GM23338 (cell line): Measurements from ENCODE around the gene MOCS3. TPM values are rescaled to one million over a fixed set of nuclear protein-coding genes. Genes with fewer than 3 reads are reported as not detected.

ENCODE experiments used
- ATAC-seq: fragments of 200-7000 bp; cut with Tn5 transposase; 3 replicates; pipeline ENCODE4 v1.9.1; 2020
- DNase-seq: peaks from one replicate; pipeline ENCODE4 v3.0.0-alpha.2; 2015; ENCODE audit warnings: low spot score
- H2AFZ ChIP-seq: fragments of 200-600 bp; sonication (generic); 2 replicates; pipeline ENCODE4 v1.8.0; 2016; ENCODE audit warnings: antibody characterized with exemption, mild to moderate bottlenecking, moderate library complexity
- H3F3A ChIP-seq: fragments of 200-600 bp; sonication (generic); replicated peaks from 2 replicates; pipeline ENCODE4 v1.8.0; 2017; ENCODE audit warnings: antibody characterized with exemption, mixed run types, low read depth
- H3K27ac ChIP-seq: fragments of 200-600 bp; sonication (generic); 2 replicates; pipeline ENCODE4 v1.6.1; 2016; ENCODE audit warnings: low read depth
- H3K27me3 ChIP-seq: fragments of 200-600 bp; sonication (generic); 2 replicates; pipeline ENCODE4 v1.8.0; 2016; ENCODE audit warnings: mild to moderate bottlenecking, mixed run types, moderate library complexity; ENCODE audit not compliant: insufficient read depth
- H3K36me3 ChIP-seq: fragments of 200-600 bp; sonication (generic); 2 replicates; pipeline ENCODE4 v1.8.0; 2016; ENCODE audit warnings: mild to moderate bottlenecking; ENCODE audit not compliant: insufficient read depth
- H3K4me1 ChIP-seq: fragments of 200-600 bp; sonication (generic); 2 replicates; pipeline ENCODE4 v1.8.0; 2016; ENCODE audit warnings: mild to moderate bottlenecking, moderate library complexity; ENCODE audit not compliant: insufficient read depth
- H3K4me2 ChIP-seq: fragments of 200-600 bp; sonication (generic); 2 replicates; pipeline ENCODE4 v1.7.1; 2017; ENCODE audit warnings: mixed run types
- H3K4me3 ChIP-seq: fragments of 200-600 bp; sonication (generic); 2 replicates; pipeline ENCODE4 v1.6.1; 2016; ENCODE audit warnings: mixed run types
- H3K79me2 ChIP-seq: fragments of 200-600 bp; sonication (generic); replicated peaks from 2 replicates; pipeline ENCODE4 v1.8.0; 2017; ENCODE audit warnings: mild to moderate bottlenecking; ENCODE audit not compliant: insufficient read depth
- H3K9me2 ChIP-seq: fragments of 200-600 bp; sonication (generic); 2 replicates; pipeline ENCODE4 v1.8.0; 2017; ENCODE audit not compliant: insufficient read depth
- H4K20me1 ChIP-seq: fragments of 200-600 bp; sonication (generic); replicated peaks from 2 replicates; pipeline ENCODE4 v1.8.0; 2017; ENCODE audit warnings: mild to moderate bottlenecking; ENCODE audit not compliant: insufficient read depth
- H3K27ac Mint-ChIP-seq: 2 replicates; pipeline ENCODE4 v1.8.0; 2020; ENCODE audit warnings: inconsistent platforms, mild to moderate bottlenecking, moderate library complexity, mixed read lengths
- H3K27me3 Mint-ChIP-seq: 3 replicates; pipeline ENCODE4 v1.8.0; 2022; ENCODE audit warnings: low read depth, mild to moderate bottlenecking, moderate library complexity, mixed read lengths, inconsistent platforms; ENCODE audit not compliant: insufficient read depth, poor library complexity
- H3K36me3 Mint-ChIP-seq: 3 replicates; pipeline ENCODE4 v1.8.0; 2021; ENCODE audit warnings: low read depth, mild to moderate bottlenecking, inconsistent platforms, moderate library complexity, mixed read lengths
- H3K4me1 Mint-ChIP-seq: 3 replicates; pipeline ENCODE4 v1.8.0; 2020; ENCODE audit warnings: mild to moderate bottlenecking, inconsistent platforms, mixed read lengths
- H3K4me3 Mint-ChIP-seq: 3 replicates; pipeline ENCODE4 v1.8.0; 2021; ENCODE audit warnings: moderate library complexity, mild to moderate bottlenecking, inconsistent platforms, mixed read lengths
- H3K9me3 Mint-ChIP-seq: 3 replicates; pipeline ENCODE4 v1.8.0; 2020; ENCODE audit warnings: moderate library complexity, mild to moderate bottlenecking, inconsistent platforms, mixed read lengths
- CREB1 ChIP-seq: fragments of 250-450 bp; sonication (Bioruptor Pico); IDR thresholded peaks from 2 replicates; pipeline ENCODE4 v1.5.0; 2020; ENCODE audit warnings: low read depth, mild to moderate bottlenecking, moderate library complexity
- CTCF ChIP-seq, 2 experiments: fragments of 200-600 bp in 1 of 2; sonication (generic) in 1 of 2; conservative IDR thresholded peaks; 2 replicates each; pipeline versions ENCODE4 v1.5.1 to v1.6.1; 2016 to 2017; ENCODE audit warnings: antibody characterized with exemption in 2 of 2, low read depth in 2 of 2, mild to moderate bottlenecking in 2 of 2, moderate library complexity in 1 of 2
- EZH2 ChIP-seq: fragments of 200-600 bp; sonication (generic); IDR thresholded peaks from one replicate; pipeline ENCODE4 v1.8.0; 2017; ENCODE audit warnings: antibody characterized with exemption, mild to moderate bottlenecking, low read depth; ENCODE audit not compliant: unreplicated experiment
- EZH2phosphoT487 ChIP-seq: fragments of 200-600 bp; sonication (generic); IDR thresholded peaks from one replicate; pipeline ENCODE4 v1.8.1; 2018; ENCODE audit warnings: antibody characterized with exemption; ENCODE audit not compliant: unreplicated experiment
- JUNB ChIP-seq: IDR thresholded peaks from one replicate; pipeline ENCODE4 v1.6.1; 2016; ENCODE audit warnings: antibody characterized with exemption; ENCODE audit not compliant: unreplicated experiment
- NANOG ChIP-seq: IDR thresholded peaks from 2 replicates; pipeline ENCODE4 v1.6.1; 2016; ENCODE audit warnings: antibody characterized with exemption, borderline replicate concordance
- POLR2AphosphoS5 ChIP-seq: IDR thresholded peaks from 2 replicates; pipeline ENCODE4 v1.6.1; 2016; ENCODE audit warnings: antibody characterized with exemption, low read depth
- REST ChIP-seq: IDR thresholded peaks from one replicate; pipeline ENCODE4 v1.6.1; 2018; ENCODE audit warnings: antibody characterized with exemption; ENCODE audit not compliant: unreplicated experiment
- STAT1 ChIP-seq: IDR thresholded peaks from one replicate; pipeline ENCODE4 v1.6.1; 2016; ENCODE audit warnings: antibody characterized with exemption; ENCODE audit not compliant: unreplicated experiment
- ZNF114 ChIP-seq: fragments of 250-450 bp; sonication (Bioruptor Pico); IDR thresholded peaks from 2 replicates; pipeline ENCODE4 v1.5.0; 2020; ENCODE audit warnings: mild to moderate bottlenecking, moderate library complexity
- ZNF331 ChIP-seq: fragments of 250-450 bp; sonication (Bioruptor Pico); IDR thresholded peaks from 2 replicates; pipeline ENCODE4 v1.5.0; 2020; ENCODE audit warnings: low read depth, mild to moderate bottlenecking, moderate library complexity
- ZNF462 ChIP-seq: fragments of 250-450 bp; sonication (Bioruptor Pico); IDR thresholded peaks from 2 replicates; pipeline ENCODE4 v1.5.0; 2020; ENCODE audit warnings: mild to moderate bottlenecking, moderate library complexity
- polyA plus RNA-seq: library from polyadenylated mRNA; unstranded; fragments of >200 nt; fragmentation: Nextera tagmentation; extraction: Ambion mirVana; gene quantifications from 2 replicates; pipeline ENCODE4 v1.2.1, GENCODE V29; 2016
- total RNA-seq: library from RNA; depleted of rRNA; stranded (reverse); fragments of >200 nt; shearing (Covaris generic); gene quantifications from 2 replicates; pipeline ENCODE4 v1.2.3, GENCODE V29; 2014
- TF ChIP-seq, protein P1 (sequence below): IDR thresholded peaks from 2 replicates; pipeline ENCODE4 v1.6.1; 2016; ENCODE audit warnings: antibody characterized with exemption

MOCS3 gene
- total and polyA plus RNA-seq, 2 experiments from 2014 or later: 2.2 to 9.1 TPM

DNA sequence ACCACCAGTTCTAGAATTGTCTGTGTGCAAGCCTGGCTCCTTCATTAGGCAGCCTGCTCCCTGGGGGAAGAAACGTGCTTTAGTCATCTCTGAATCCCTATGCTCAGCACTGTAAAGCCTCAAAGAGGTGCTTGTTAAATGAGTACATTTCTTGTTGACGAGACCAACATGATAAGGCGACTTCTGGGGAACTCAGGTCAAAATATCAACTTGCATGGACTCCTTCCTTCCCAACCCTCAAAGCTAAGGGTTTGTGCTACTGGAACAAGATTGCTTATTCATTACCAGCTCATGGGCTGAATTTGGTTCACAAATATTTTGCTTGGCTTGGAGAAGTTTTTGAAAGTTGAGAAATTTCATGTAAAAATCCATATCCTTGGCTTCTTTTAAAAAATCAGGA lies 53.7 kb downstream of the MOCS3 start:
- H3K79me2 ChIP-seq: no peaks in the 10 kb centered on the region
- no peak overlapping the region for H2AFZ ChIP-seq
- DNase-seq (no peak), ATAC-seq (no peak)
- H3K4me1 ChIP-seq: peaks cover 18% of the 10 kb centered on the region
- Mint-ChIP-seq H3K9me3 (no peaks in the 10 kb centered on the region), H3K36me3 (peaks cover 9% of the 10 kb centered on the region), H3K27ac (no peak overlapping the region), H3K27me3 (peaks cover 6% of the 10 kb centered on the region), H3K4me1 (peaks cover 22% of the 10 kb centered on the region), H3K4me3 (no peak overlapping the region)
- no peak overlapping the region for H3K4me2 ChIP-seq
- TF ChIP-seq, protein P1, sequence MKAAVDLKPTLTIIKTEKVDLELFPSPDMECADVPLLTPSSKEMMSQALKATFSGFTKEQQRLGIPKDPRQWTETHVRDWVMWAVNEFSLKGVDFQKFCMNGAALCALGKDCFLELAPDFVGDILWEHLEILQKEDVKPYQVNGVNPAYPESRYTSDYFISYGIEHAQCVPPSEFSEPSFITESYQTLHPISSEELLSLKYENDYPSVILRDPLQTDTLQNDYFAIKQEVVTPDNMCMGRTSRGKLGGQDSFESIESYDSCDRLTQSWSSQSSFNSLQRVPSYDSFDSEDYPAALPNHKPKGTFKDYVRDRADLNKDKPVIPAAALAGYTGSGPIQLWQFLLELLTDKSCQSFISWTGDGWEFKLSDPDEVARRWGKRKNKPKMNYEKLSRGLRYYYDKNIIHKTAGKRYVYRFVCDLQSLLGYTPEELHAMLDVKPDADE: no peak
- TF ChIP-seq CREB1 (CRISPR knock-in tag) (no peak), POLR2AphosphoS5 (no peak), EZH2phosphoT487 (no peak), EZH2 (no peak), NANOG (no peak), CTCF (conservative IDR thresholded peaks at IDR 0.05; ENCODE audit: low read depth in 2 of 2) (no peak), STAT1 (no peak), ZNF462 (CRISPR knock-in tag) (no peak), ZNF114 (CRISPR knock-in tag) (no peak), JUNB (no peak), ZNF331 (CRISPR knock-in tag) (no peak), REST (no peak)
- no peaks in the 10 kb centered on the region for H3F3A ChIP-seq
- H4K20me1 ChIP-seq: no peaks in the 10 kb centered on the region; the same call in 1 of the 2 replicates
- H3K27me3 ChIP-seq: no peaks in the 10 kb centered on the region
- no peak overlapping the region for H3K4me3 ChIP-seq
- H3K27ac ChIP-seq: no peak overlapping the region
- H3K9me2 ChIP-seq: no peaks in the 10 kb centered on the region
- H3K36me3 ChIP-seq: no peaks in the 10 kb centered on the region
